NCI-H510A (cell line): ENCODE measurements around the gene RHOJ.

ENCODE experiments used
- DNase-seq: peaks from one replicate; lab custom pipeline; 2025; lab: John Stamatoyannopoulos, UW

Gene RHOJ

GRCh38 chr14:63205866-63206265, 1.6 kb downstream of the RHOJ start:
- DNase-seq, result no peak

GRCh38 chr14:63209160-63209559, 4.9 kb downstream of the RHOJ start:
- no peak for DNase-seq

GRCh38 chr14:63210812-63211211, 6.6 kb downstream of the RHOJ start:
- DNase-seq, result no peak

GRCh38 chr14:63212209-63212608, 8.0 kb downstream of the RHOJ start:
- no peak for DNase-seq

- no peak for DNase-seq
These were observed 8.7 kb downstream of the RHOJ start for GRCh38 chr14:63212776-63213500.

GRCh38 chr14:63214417-63215196, 10.4 kb downstream of the RHOJ start:
- DNase-seq, result no peak

GRCh38 chr14:63220526-63220925, 16.3 kb downstream of the RHOJ start:
- no peak for DNase-seq

GRCh38 chr14:63223596-63223995, 19.4 kb downstream of the RHOJ start:
- no peak for DNase-seq

GRCh38 chr14:63224196-63224595, 20.0 kb downstream of the RHOJ start:
- DNase-seq, result no peak

GRCh38 chr14:63228217-63228616, 24.0 kb downstream of the RHOJ start:
- DNase-seq, result no peak

- no peak for DNase-seq
These were observed 25.3 kb downstream of the RHOJ start for GRCh38 chr14:63229330-63230059.

- no peak for DNase-seq
These were observed 27.5 kb downstream of the RHOJ start for GRCh38 chr14:63231766-63232165.

- DNase-seq, result no peak
These were observed 33.5 kb downstream of the RHOJ start for GRCh38 chr14:63237791-63238190.

- DNase-seq, result no peak
These were observed 36.0 kb downstream of the RHOJ start for GRCh38 chr14:63240221-63240620.

GRCh38 chr14:63241096-63241495, 36.9 kb downstream of the RHOJ start:
- no peak for DNase-seq

- no peak for DNase-seq
These were observed 39.4 kb downstream of the RHOJ start for GRCh38 chr14:63243646-63244045.

GRCh38 chr14:63245893-63246292, 41.6 kb downstream of the RHOJ start:
- DNase-seq, result no peak

GRCh38 chr14:63248211-63248610, 44.0 kb downstream of the RHOJ start:
- no peak for DNase-seq

- no peak for DNase-seq
These were observed 44.8 kb downstream of the RHOJ start for GRCh38 chr14:63249092-63249491.

GRCh38 chr14:63257299-63257698, 53.1 kb downstream of the RHOJ start:
- no peak for DNase-seq

GRCh38 chr14:63262446-63262845, 58.2 kb downstream of the RHOJ start:
- DNase-seq, result no peak

GRCh38 chr14:63266106-63266505, 61.9 kb downstream of the RHOJ start:
- DNase-seq, result no peak

- DNase-seq, result no peak
These were observed 62.9 kb downstream of the RHOJ start for GRCh38 chr14:63267171-63267570.
